GM18502 (cell line): Measurements from ENCODE around the gene PIGQ.

Experiments
- ATAC-seq: cut with Tn5 transposase; IDR thresholded peaks from one replicate; pipeline ENCODE4 v1.9.1; 2021; ENCODE audit warnings: mild to moderate bottlenecking; ENCODE audit not compliant: unreplicated experiment, poor library complexity

The PIGQ gene

DNA sequence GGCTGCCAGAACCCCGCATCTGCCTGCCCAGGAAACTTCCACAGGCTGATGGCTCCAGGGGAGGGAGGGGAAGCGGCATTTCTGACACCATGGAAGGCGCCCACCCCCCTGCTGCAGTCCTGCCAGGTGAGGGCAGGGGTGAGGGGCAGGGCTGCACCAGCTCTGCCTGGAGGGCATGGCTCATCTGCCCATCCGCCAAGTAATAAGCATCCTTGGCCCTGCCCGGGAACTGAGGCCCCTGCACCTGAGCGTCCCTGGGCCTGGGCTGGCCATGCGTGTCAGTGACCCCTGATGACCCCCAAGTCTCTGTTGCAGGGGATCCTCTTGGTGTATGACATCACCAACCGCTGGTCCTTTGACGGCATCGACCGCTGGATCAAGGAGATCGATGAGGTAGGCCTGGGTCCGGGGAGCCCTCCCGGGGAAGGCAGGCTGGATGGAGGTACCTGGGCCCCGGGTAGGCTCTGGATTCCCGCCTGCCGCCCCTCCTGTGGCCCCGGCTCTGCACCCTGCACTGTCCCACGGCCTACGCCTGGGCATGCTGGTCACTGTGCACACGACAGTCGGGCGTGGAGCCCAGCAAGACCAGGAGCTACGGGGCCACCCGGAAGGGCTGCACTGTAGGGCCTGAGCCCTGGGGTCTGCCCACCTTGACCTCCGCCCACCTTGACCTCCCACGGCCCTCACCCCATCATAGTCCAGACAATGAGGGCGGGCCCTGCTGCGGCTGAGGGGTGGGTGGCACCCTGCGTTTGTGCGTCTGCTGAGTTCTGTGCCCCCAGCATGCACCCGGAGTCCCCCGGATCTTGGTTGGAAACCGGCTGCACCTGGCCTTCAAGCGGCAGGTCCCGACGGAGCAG, 55.6 kb downstream of the PIGQ start:
- ATAC-seq, result no peak

DNA sequence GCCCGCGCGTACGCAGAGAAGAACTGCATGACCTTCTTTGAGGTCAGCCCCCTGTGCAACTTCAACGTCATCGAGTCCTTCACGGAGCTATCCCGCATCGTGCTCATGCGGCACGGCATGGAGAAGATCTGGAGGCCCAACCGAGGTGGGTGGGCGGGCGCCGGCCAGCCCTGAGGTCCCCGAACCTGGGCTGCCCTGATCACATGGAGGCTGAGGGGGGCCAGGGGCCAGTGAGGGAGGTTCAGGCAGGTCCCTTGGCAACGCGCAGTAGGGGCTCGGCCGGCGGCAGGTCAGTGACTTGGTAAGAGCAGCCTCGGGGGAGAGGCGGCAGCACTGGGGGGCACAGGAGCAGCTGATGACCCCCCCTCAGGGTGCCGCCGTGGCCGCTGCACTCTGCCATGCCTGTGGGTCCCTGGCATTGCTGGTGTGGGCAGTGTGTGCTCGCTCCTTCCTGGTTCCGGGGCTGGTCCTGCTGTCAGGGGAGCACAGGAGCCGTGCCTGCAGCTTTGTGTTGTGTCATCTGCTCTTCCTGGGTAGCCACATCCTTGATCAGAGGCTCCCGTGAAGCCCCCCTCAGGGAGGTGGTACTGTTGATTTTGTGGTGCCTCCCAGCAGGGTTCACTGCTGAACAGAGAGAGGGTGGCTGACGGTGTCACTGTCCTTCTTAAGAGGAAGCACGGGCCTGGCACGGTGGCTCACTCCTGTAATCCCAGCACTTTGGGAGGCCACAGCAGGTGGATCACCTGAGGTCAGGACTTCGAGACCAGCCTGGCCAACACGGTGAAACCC, 56.4 kb downstream of the PIGQ start:
- no peak for ATAC-seq

DNA sequence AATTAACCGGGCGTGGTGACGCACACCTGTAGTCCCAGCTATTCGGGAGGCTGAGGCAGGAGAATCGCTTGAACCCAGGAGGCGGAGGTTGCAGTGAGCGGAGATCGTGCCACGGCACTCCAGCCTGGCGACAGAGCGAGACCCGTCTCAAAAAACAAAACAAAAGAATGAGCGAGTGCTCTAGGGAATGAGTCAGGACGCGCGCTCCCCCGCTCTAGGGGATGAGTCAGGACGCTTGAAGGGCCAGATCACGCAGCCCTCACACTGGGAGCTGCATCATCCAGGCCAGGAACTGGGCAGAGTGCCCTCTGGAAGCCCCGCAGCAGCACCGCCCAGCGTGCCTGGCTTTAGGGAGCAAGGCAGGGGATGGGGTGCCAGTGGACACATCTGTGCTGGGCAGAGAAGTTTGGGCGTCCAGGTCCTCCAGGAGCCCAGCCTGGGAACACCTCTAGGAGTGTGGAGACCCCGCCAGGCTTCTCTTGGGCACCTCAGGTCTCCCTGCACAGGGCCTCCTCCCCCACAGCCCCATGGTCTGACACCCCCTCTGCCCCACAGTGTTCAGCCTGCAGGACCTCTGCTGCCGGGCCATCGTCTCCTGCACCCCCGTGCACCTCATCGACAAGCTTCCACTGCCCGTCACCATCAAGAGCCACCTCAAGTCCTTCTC, 57.2 kb downstream of the PIGQ start:
- ATAC-seq, result no peak

DNA sequence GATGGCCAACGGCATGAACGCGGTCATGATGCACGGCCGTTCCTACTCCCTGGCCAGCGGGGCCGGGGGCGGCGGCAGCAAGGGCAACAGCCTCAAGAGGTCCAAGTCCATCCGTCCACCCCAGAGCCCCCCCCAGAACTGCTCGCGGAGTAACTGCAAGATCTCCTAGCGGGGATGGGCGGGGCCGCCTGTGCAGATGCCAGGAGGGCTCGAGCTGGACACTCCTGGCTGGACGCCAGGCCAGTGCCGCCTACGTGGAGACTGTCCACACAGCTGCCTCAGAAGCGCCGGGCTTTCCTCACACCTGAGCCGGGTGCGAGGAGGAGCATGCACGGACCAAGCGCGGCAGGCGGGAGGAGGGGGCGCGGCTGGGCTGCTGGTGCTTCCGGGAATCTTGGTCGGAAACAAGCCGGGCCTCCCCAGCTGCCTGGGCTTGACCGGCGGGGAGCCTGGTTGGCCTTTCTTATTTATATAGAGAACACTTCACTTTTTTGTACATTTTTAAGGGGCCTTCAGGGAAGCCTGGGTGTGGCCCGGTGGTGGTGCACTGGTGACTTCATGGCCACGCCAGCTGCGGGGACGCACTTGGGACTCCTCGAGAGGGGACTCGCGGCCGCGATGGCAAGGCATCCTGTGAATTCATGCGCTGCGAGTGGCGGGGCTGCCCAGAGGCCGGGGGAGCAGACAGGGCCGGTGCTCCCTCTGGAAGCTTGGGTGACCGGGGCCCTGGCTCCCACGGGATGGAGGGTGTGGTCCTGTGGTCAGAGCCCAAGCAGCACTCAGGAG, 57.9 kb downstream of the PIGQ start:
- ATAC-seq, result no peak

DNA sequence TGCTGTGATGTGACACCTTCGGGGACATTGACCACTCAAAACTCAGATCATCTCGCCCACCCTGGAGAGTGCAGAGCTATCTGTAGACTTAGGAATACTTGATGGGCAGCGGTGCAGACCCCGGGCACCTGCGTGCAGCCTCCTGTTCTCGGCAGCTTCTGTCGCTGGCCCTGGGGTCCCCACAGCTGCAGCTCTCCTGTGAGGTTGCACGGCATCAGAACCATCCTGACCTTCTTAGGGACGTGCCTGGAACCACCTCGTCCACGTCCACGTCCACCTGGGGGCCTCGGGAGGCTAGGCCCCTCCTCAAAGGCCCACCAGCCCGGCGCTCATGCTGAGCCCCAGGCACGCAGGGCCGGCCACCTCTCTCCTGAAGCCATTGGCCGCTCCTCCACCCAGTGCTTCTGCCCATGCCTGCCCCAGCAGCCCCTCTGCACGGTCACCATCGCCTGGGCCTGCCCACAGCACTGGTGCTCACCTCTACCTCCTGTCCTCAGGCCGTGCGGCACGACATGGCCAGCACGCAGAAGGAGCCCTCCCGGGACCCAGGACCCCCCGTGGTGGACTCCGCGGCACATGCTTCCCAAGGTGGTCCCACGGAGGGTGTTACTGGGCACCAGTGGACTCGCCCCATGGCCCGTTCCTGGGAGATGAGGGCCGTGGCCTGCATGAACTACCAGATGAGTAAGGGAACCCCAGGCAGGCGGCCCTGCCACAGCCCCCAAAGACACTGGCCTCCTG, 58.7 kb downstream of the PIGQ start:
- no peak for ATAC-seq

DNA sequence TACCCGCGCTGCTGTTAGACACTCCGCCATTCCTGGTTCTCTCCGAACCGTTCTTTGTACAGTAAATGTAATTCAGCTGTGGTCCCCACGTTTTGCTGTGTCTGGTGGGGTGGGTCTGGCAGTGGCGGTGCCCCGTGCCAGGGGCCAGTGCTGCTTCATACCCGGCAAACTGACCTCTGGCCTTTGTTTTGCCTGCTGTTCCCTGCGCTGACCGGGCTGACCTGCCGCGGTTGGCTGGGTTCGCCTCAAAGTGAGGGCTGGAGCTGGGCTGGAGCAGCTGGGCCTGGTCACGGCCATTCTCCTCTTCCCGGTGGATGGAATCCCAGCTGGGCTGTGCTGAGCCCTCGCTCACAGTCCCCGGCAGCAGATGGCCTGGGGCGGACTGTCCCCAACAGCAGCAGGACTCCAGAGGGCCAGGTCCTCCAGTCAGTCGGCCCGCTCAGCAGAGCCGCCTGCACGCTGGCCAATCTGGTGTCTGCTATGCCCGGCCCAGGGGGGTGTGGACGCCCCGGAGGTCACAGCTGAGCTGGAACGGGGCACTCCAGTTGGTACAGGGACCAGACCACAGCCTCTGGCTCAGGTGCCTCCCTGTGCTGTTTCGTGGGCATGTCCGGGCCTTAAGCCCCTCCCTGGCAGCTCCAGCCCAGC, 59.5 kb downstream of the PIGQ start:
- ATAC-seq, result no peak

DNA sequence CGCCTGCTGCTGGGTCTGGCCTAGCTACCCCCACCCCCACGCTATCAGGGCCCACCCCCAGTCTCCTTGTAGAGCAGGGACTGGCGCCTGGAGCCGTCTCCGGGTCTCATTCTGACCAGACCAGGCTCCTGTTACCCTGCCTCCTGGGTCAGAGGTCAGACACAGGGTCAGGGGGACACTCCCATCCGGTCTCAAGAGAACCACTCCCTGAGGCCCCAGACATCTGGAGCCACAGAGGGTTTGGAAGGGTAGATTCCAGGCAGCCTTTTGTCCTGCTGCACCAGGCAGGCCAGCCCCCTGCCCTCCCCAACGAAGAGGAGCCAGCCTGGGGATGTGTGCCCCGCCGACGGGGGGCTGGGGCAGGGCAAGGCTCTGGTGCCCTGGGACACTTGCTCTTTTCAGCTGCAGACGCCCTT, 60.1 kb downstream of the PIGQ start:
- ATAC-seq, result no peak

DNA sequence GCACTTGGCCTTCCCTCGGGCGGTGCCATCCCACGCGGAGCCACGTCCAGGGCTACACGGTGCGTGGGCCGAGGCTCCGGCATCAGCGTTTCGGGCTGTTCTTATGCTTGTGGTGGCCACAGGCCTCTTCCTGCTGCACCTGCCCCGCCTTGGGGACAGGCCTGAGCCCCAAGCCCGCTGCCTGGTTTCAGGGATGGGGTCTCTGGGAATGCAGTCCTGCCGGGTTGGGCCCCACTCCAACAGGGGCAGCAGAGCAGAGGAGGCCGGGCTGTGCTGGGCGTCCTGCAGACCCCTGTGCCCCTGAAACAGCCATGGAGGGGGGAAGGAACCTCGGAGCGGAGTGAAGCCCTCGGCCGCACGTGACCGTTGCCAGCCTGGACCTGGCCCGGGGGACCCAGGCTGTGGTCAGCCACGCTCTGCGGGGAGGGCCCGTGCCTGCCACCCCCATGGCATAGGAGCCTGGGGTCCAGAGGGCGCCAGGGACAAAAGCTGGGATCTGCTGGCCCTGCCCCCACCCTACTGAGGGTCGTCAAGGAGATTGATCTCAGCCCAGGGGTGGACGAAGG, 60.6 kb downstream of the PIGQ start:
- ATAC-seq, result no peak

DNA sequence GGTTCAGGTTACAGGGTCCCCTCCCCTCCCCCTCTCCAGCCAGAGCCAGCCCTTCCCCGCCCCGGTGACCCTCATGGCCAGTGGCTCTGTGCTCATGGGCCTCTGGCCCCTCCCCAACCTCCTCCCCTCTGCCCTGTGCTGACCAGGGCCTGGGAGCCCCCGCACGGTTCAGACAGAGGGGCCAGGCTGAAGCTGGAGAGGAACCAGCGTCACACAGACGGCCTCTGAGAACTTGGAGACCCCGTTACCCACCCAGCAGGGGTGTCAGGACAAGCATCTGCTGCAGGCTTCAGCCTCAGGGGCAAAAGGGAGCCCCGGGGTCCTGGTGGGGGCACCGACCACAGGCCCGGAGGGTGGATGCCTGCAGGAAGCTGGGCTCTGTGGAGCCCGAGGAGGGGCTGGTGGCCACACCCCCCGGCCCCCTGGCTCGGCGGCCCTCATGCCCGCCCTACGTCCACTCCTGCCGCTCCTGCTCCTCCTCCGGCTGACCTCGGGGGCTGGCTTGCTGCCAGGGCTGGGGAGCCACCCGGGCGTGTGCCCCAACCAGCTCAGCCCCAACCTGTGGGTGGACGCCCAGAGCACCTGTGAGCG, 61.1 kb downstream of the PIGQ start, which contains the start of gene WFIKKN1:
Gene WFIKKN1 (plus strand): TSS at position 171 of the 591 bp plus-strand sequence. CDS start 269 bp downstream, at position 440.
- ATAC-seq, result no peak

DNA sequence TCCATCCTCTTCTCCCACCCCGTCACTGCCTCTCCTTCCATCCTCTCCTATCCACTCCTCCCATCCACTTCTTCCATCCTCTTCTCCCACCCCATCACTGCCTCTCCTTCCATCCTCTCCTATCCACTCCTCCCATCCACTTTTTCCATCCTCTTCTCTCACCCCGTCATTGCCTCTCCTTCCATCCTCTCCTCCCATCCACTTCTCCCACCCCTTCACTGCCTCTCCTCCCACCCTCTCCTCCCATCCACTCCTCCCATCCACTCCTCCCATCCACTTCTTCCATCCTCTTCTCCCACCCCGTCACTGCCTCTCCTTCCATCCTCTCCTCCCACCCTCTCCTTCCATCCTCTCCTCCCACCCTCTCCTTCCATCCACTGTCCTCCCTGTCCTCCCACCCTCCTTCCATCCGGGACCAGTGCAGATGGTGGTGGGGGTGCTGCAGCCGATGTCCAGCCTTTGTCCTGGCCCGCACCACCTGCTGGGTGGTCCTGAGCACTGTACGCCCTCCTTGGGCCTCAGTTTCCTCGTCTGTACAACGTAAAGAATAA, 62.1 kb downstream of the PIGQ start:
- ATAC-seq, result no peak

DNA sequence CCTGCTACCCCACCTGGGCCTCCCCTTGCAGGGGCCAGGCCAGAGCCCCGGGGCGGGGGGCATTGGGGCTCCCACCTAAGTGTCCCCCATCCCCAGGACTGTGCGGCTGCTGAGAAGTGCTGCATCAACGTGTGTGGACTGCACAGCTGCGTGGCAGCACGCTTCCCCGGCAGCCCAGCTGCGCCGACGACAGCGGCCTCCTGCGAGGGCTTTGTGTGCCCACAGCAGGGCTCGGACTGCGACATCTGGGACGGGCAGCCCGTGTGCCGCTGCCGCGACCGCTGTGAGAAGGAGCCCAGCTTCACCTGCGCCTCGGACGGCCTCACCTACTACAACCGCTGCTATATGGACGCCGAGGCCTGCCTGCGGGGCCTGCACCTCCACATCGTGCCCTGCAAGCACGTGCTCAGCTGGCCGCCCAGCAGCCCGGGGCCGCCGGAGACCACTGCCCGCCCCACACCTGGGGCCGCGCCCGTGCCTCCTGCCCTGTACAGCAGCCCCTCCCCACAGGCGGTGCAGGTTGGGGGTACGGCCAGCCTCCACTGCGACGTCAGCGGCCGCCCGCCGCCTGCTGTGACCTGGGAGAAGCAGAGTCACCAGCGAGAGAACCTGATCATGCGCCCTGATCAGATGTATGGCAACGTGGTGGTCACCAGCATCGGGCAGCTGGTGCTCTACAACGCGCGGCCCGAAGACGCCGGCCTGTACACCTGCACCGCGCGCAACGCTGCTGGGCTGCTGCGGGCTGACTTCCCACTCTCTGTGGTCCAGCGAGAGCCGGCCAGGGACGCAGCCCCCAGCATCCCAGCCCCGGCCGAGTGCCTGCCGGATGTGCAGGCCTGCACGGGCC, 62.9 kb downstream of the PIGQ start:
- ATAC-seq, result no peak

DNA sequence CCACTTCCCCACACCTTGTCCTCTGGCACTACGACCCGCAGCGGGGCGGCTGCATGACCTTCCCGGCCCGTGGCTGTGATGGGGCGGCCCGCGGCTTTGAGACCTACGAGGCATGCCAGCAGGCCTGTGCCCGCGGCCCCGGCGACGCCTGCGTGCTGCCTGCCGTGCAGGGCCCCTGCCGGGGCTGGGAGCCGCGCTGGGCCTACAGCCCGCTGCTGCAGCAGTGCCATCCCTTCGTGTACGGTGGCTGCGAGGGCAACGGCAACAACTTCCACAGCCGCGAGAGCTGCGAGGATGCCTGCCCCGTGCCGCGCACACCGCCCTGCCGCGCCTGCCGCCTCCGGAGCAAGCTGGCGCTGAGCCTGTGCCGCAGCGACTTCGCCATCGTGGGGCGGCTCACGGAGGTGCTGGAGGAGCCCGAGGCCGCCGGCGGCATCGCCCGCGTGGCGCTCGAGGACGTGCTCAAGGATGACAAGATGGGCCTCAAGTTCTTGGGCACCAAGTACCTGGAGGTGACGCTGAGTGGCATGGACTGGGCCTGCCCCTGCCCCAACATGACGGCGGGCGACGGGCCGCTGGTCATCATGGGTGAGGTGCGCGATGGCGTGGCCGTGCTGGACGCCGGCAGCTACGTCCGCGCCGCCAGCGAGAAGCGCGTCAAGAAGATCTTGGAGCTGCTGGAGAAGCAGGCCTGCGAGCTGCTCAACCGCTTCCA, 63.7 kb downstream of the PIGQ start:
- no peak for ATAC-seq
